Right lung (tissue), 5 donors: ENCODE results near the gene MAD1L1. TPM values are rescaled to one million over a fixed set of nuclear protein-coding genes. Genes with fewer than 3 reads are reported as not detected.

Source experiments
- DNase-seq, 2 donors: peaks; one replicate each; pipeline ENCODE4 v3.0.0-alpha.2; 2013
- polyA plus RNA-seq, 5 donors: library from polyadenylated mRNA; unstranded; fragments of 120-200 nt; gene quantifications; one replicate each; pipeline versions ENCODE4 v1.2.1 to v1.2.3, GENCODE V29; 2013; ENCODE audit warnings: inconsistent platforms in 1 of 5, low replicate concordance in 1 of 5; ENCODE audit not compliant: insufficient read length in 5 of 5, insufficient read depth in 1 of 5

Gene MAD1L1
- polyA plus RNA-seq, 5 donors: 15.5 to 26.8 (median 23.1) TPM

DNA sequence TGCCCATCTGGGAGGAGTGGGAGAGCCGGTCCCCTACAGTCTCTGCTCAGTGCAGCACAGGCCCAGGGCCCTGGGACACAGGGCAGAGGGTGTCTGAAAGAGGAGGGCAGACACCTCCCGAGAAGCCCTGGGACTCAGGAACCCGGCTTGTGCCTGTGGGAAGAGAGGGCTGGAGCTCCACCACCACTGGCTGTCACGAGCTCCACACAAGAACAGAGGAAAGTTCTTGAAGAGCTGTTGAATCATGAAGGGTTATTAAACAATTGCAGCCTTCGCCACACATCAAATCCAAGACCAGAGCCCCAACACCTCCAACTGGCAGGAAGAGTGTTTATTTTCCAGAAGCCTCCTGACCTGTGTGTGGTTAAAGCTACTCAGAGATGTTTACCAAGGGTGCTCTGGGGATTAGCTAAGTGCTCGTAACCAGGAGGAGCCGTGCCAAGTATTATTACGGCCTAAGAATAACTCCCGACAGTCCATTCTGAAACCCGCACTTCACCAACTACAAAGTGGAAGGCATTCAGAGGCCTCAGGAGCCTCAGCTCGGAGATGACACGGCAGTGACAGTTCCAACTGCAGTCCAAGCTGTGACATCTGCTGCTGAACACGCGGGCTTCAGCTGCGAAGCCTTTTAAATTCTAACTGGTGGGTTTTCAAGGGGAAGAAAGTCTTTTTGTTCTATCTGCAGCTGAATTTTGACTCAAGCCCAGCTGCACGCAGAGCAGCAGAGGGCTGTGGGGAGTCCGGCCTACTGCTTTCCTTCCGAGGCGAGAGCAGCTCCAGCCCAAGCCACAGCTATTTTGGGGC is 75.1 kb downstream of the MAD1L1 start:
- DNase-seq: peak; percentile 82 to 85

DNA sequence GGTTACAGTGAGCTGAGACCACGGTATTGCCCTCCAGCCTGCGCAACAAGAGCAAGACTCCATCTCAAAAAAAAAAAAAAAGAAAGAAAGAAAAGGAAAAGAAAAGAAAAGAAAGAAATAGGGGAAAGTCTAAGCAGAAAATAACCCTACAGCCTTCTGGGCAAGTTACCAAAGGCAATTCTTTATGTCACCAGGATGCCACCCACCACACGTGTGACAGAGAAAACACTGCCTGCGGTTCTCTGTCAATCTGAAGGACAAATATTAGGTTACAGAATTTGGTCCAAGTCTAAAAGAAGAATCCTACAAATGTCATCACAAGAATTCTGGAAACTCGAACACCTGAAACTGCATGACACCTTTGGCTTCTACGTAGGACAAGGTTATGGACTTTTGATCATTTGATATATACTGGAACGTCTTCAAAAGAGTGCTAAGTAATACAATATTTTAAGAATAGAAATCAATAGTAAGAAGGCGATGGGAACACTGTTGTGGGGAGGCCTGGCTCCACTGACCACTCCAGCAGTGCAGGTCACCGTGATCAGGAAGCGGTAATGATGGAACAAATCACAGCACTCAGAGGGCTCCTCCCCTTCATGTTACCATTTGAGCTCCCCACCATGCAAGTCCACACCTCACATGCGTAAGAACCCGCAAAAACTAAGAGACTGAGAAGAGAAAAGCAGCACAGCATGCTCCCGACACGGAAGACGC is 75.8 kb downstream of the MAD1L1 start:
- DNase-seq: no peak

DNA sequence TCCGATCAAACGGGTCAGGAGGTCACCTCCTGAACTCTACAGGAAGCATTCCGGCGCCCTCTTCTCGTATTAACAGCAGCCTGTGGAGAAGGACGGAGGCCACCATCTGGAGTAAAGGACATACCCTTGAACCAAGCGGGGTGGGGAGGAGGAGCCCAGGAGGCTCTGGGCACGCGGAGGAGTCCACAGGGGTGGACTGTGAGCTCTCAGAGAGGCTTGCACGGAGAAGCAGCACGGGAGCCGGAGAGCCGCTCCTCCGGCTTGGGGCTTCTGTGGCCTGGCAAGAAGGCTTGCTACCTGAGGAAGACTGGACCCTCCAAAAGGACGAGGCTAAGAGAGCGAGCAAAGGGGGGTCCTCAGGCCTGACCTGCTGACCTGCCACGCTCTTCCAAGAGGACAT is 77.9 kb downstream of the MAD1L1 start:
- DNase-seq: no peak

DNA sequence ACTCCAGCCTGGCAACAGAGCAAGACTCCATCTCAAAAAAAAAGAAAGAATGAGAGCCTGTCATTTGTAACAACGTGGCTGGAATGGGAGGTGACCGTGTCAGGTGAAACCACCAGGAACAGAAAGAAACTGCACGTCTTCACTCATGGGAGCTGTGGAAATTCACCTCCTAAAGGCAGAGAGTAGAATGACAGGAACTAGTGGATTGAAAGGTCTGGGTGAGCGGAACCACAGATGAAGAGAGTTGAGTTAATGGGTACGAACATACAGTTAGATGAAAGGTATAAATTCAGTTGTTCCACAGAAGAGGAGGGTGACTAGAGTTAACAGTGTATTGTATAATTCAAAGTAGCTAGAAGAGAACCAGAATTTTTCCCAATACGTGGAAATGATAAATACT is 78.6 kb downstream of the MAD1L1 start:
- DNase-seq: no peak

DNA sequence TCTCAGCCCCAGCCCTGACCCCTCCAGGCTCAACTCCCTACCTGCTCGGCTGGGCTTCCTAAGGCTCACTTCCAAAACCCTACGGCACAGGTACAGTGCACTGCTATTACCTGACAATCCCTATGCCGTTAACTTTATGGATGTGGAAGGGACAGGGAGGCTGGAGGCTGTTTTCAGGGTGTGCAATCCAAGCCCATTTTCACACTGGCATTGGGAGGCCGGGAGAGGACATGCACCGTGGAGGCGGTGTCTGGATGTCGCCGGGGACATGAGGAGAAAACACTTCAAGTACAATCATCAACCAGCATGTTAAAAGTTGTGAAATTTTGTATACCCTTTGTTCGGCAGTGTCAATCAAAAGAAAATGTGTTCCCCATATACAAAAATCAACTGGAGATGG is 80.1 kb downstream of the MAD1L1 start:
- DNase-seq: no peak

DNA sequence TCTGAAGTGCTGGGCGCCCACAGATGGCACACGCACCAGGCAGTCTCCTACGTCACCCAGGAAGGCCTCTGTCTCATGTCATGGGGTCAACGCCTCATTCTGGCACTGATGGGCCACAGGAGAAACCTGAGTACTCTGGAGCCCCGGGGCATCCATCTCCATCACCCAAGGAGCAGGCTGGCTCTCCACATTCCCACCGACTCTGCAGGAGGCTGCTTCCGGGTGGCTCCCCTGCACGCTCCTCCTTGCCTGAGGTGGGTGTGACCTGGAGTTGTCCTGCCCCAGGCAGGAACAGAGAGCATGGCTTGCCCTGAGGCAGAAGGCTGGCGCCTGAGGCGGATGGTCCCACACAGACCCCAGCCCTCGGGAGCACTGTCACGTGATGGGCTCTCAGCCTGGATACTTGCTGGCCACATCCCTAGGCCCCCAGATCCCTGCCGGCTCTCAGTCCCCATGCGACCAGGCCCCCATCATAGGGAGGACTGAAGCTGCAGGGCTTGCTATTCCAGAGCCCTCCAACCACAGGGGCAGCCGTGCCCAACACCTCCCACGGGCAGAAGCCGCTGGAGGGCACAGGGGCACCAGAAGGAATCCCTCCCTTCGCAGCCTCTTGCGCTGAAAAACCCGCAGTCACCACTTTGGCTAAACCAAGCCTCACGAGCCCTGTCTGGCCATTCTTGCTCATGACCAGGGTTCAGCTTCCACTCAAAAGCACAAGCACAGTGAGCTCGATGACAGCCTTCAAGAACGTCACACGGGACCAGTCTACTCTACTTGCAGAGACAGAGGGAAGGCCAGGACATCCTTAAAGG is 80.7 kb downstream of the MAD1L1 start:
- DNase-seq: no peak

DNA sequence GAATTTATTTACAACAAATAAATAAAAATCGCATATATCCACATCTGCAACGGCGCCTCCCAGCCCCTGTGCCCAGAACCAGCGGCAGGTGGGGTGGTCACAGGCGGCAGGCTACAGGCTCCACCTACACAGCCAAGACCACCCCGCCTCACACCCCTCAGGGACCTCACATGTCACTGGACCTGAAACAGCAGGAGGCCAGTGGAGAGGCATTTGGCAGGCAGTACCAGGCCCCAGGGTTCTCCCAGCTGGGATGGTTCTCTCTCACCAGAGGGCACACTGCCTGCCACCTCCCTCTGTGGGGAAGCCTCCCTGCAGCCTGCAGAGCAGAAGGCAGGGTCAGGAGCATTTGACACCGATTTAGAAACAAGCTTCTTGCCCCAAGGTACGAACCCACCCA is 81.5 kb downstream of the MAD1L1 start:
- no peak for DNase-seq

DNA sequence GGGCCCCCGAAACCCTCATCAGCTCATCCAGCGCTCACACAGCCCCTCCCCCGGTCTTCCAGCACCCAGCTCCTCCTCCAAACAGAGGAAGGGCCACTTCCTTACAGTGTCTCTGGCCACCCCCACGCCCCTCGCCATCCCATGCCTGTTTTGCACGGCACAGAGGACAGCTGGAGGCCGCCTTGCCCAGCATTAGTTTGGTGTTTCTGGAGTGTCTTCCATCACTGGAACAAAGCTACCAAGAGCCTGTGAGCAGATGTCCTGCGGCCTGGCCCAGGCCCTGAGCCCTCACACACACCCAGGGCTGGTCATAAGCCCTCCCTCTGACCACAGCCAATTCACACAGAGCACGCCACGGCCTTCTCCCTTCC is 82.3 kb downstream of the MAD1L1 start:
- DNase-seq: no peak

DNA sequence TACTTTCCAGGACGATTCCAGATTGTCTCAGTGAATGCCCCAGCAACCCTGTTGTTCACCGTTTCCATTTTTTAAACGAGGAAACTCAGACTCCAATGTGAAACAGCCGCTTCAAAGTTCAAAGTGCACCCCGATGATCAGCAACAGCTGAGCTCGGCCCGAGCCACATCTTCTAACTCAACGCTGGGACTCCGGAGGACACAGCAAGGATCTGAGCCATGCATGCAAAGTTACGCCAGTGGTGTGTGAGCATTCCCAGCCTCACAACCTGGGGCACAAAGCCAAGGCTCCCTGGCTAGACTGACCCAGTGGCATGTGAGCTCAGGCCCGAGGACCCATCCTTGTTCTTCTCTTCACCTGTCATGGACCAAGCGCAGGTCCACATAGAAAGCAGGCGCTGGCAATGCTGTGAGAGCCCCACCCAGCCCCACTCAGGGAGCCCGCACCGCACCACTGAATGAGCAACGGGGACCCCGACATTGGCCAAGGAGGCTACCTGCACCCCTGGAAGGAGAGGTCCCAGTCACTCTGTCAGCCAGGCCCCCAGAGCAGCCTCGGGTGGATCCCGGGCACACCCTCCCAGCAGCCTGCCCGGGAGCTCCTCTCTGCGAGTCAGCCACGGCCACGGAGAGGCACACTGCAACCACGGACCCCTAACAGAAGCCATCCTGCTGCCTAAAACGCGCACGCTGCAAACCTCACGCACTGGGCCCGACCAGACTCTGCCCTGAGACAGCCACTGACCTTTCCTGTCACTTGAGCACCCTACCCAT is 82.9 kb downstream of the MAD1L1 start:
- no peak for DNase-seq

DNA sequence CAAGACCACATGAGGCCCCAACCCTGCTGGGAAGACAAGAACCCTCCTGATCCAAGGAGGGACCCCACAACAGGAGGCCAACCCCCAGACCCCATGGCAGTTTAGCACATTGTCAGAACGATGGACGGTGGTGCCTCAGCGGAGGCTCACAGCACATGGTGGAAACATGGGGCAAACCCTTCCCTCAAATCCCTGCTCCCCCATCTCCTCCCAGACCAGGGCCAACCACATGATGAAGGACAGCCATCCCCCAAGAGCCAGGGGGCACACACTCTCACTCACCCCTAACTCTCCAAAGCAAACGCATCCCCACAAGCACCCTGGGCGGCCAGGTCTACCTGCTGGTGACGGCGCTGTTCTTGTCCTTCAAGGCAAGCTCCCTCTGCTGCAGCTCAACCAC is 83.9 kb downstream of the MAD1L1 start:
- no peak for DNase-seq

DNA sequence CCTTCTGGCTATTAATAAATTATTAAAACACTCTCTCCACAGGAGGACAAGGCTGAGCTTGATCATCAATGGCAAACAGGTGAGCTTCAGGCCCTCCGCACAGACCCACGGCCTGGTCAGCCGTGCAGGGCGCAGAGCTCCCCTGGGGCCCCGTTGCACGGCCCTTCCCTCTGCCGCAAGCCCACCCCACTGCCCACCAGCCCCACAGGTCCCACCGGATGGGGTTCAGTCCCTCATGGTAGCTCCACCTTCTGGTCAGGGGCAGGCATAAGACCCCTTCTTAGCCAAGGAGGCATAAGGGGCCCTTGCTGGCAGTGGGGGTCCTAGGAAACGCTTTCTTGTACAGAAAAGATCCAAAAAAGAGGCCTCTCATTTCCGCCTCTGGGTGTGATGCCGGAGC is 84.6 kb downstream of the MAD1L1 start:
- DNase-seq: no peak

DNA sequence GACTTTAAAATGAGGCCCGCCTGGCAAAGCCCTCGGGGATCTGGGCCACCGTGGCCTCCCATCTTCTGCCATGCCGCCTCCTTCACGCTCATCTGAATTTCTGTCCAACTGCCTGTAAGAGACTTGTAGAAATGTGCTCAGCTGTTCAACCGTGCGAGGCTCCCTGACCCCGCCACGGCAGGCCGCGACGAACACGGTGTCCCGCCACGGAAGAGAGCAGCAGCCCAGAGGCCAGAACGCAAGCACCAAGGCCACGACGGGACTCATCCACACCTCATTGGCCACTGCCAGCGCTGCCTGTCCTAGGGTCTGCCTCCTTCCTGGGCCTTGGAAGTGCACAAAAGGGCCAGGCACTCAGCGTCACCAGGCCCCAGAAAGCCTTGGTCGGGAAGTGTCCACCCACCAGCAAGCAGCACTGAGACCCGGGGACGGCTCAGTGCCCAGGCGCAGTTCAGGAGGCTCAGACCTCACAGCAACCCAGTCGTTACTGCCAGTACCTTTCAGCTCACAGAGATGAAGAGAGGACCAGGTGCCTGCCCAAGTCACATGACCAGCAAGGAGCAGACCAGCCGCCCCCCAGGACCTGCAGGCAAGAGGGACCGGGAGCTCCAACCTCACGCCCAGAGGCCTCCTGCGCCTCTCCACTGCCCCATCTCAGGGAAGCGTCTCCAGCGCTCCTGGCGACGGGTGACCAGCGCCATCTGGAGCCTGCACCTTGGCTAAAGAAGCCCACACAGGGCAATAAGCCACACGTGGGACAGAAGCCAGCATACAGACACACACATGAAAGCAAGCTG is 85.9 kb downstream of the MAD1L1 start:
- no peak for DNase-seq

DNA sequence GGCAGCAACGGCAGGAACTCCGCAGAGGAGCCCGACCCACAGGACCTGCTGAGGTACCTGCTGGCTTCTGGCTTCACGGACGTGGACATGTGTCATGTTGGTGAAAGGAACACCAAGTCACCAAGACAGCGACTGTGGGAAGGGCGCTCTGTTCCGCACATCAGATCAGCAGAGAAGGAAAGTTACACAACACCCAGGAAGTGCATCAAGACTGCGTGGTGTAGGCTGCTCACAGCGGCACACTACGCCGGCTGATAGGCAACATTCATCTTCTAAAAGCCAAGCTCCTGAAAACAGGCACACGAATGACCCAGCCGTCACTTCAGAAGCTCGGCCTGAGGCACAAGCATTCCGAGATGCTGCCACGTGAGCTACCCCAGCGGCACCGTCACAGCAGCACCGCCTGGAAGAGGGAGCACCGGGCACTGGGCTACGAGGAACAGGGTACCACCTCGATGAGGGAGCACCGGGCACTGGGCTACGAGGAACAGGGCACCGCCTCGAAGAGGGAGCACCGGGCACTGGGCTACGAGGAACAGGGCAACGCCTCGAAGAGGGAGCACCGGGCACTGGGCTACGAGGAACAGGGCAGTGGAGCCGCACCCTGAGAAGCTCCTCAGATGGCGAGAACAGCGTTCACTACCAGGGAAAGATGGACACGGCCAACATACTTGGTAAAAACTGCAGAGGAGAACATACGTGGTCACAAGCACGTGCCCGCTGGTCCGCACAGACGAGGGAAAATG is 86.7 kb downstream of the MAD1L1 start:
- no peak for DNase-seq

DNA sequence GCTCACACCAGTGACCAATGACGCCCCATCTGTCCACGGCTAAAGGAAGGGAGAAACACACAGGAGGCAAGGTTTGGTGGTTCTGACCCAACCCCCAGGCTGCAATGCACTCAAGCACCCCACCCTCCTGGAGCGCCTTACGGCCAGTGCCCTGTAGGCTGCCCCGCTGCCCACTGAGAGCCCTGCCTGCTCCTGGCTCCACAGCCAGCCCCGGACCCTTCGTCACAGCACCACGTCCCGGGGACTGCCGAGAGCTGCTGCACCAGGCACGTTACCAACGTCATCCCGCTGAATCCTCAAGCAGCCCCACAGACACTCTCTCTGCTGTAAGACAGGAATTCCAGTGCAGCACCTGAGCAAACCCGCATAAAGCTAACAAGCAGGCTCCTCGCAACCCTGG is 87.8 kb downstream of the MAD1L1 start:
- DNase-seq: no peak

DNA sequence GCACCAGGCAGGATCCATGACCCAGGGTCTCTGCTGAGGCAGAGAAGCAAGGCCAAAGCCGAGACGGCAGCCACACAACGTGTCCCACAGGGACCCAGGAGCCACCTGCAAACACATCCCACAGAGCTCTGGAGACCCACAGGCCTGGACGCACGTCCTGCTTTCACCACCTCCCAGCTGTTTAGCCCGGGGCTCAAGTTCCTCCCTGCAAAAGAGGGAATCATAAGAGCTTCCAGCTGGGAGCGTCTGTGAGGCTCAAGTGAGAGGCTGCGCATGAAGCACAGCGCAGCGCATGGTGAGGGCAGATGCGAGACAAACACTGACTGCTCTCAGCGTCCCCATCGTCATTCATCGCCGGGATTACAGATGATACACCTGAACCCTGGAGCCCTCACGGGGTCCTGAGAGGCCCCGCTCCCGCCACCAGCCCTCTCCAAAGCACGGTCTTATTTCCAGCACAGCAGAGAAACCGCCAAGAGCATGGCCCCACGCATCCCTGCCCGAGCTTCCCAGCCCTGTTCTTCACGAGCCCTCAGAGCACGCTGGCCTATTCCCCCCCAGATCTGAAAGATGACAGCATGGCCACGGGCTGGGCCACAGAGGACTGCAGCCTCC is 88.7 kb downstream of the MAD1L1 start:
- DNase-seq: no peak

DNA sequence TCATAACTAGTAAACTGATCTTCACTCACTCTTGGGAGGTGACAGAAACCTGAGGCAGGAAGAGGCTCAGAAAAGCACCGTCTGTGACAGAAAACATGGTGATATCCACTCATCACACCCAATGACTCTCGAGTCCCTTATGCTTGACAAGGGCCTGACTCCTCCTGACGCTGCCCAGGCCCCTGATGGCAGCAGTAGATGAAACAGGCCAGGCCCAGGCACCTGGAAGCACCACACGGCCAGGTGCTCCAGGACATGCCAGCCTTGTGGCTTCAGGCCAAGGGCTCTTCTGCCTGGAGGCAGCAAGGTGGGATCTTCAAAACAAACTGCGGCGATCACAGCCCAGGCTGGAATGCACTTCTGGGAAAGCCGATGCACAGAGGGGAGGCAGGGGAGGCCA is 89.3 kb downstream of the MAD1L1 start:
- no peak for DNase-seq

DNA sequence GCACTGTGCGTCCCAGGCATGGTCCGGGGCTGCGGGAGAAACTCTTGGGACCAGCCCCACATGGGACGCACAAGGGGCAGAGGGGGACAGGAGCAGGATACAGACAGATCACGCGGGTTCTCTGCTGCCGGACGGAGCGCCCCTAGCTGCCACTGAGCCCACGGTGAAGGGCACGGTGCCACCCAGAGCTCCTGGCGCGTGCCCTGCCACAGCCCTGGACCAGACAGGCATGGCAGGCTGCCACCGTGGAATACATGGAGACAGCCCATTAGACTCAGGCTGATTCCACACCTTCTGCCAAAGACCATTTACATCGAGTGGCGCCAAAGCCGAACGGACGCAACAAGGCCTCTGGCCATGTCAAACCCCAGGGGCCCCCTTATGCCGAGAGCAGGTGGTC is 90.4 kb downstream of the MAD1L1 start:
- no peak for DNase-seq

DNA sequence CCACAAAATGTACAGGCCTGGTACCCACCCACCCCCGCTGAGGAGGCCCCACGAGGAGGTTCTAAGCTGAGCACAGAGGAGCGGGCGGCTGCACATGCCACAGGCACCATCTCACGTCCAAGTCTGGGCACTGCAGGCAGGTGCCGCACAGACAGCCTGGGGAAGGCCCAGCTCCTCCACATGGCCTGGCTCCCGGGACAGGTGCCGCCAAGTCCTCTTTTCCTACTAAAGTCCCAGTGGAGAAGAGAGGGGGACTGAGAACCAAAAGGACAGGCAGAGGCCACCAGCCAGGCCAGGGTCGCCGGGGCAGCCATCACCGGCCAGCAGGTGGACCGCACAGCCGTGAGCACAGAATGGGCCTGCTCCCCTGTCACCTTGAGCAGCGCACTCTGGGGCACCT is 91.1 kb downstream of the MAD1L1 start:
- DNase-seq: no peak

DNA sequence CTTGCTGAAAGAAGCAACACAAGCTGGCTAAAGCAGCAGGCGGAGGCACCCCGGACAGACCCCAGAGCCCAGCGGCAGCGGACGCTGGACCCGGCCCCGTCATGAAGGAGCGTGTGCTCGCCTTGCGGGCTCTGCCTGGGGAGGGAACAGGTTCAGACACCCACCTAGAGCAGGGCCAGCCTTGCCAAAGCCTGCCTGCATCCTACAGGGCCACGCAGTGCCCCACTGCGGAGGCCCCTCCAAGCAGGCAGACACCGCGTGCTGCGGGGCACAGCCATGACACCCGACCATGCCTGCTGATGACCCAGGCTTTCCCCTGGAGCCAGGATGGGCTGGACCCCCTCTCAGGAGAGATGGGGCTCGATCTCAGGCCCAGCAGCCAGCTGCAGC is 91.7 kb downstream of the MAD1L1 start:
- DNase-seq: no peak
